GM18861 (cell line): ENCODE results near the gene PRMT5.

Experiments used
- ATAC-seq: cut with Tn5 transposase; IDR thresholded peaks from one replicate; pipeline ENCODE4 v1.9.1; 2021; ENCODE audit not compliant: unreplicated experiment

Gene PRMT5

GRCh38 chr14:22898302-22899090 lies 30.7 kb downstream of the PRMT5 start:
- ATAC-seq = no peak

- ATAC-seq = no peak
These were observed 31.8 kb downstream of the PRMT5 start for GRCh38 chr14:22897357-22897756.

- no peak for ATAC-seq
These were observed 32.4 kb downstream of the PRMT5 start for GRCh38 chr14:22896760-22897159.

- no peak for ATAC-seq
These were observed 32.8 kb downstream of the PRMT5 start for GRCh38 chr14:22896356-22896755.

- no peak for ATAC-seq
These were observed 33.8 kb downstream of the PRMT5 start for GRCh38 chr14:22895402-22895801.

- ATAC-seq = no peak
These were observed 35.5 kb downstream of the PRMT5 start for GRCh38 chr14:22893706-22894105.

- ATAC-seq = no peak
These were observed 36.7 kb downstream of the PRMT5 start for GRCh38 chr14:22892488-22892887.

GRCh38 chr14:22890416-22890815 lies 38.8 kb downstream of the PRMT5 start:
- no peak for ATAC-seq

GRCh38 chr14:22888662-22889061 lies 40.5 kb downstream of the PRMT5 start:
- no peak for ATAC-seq

GRCh38 chr14:22887990-22888378 lies 41.2 kb downstream of the PRMT5 start:
- peak; percentile 38 for ATAC-seq

- ATAC-seq = peak; percentile 41
These were observed 41.8 kb downstream of the PRMT5 start for GRCh38 chr14:22887260-22887989.

GRCh38 chr14:22886500-22887259 lies 42.5 kb downstream of the PRMT5 start:
- peak; percentile 35 for ATAC-seq

- ATAC-seq = no peak
These were observed 43.2 kb downstream of the PRMT5 start for GRCh38 chr14:22885975-22886374.

GRCh38 chr14:22884738-22885523 lies 44.2 kb downstream of the PRMT5 start:
- ATAC-seq = no peak

GRCh38 chr14:22884076-22884737 lies 45.0 kb downstream of the PRMT5 start:
- no peak for ATAC-seq

- no peak for ATAC-seq
These were observed 45.8 kb downstream of the PRMT5 start, which contains the start of gene REM2 for GRCh38 chr14:22883173-22883976. Gene REM2 (plus strand): TSS chr14:22883222. CDS start chr14:22883288, 66 bp downstream.

- no peak for ATAC-seq
These were observed 46.5 kb downstream of the PRMT5 start for GRCh38 chr14:22882529-22883172.

GRCh38 chr14:22882064-22882463 lies 47.1 kb downstream of the PRMT5 start:
- no peak for ATAC-seq
